ENCODE results near the gene FAM25C. TPM values are rescaled to one million over a fixed set of nuclear protein-coding genes. Genes with fewer than 3 reads are reported as not detected.

The FAM25C gene
- 1.2 to 4.7 TPM (median 1.8 TPM) in 3 of 5 replicates, not detected in the others for total RNA-seq (2022; extraction: Qiagen RNA extraction; ENCODE audit: low read depth)

DNA sequence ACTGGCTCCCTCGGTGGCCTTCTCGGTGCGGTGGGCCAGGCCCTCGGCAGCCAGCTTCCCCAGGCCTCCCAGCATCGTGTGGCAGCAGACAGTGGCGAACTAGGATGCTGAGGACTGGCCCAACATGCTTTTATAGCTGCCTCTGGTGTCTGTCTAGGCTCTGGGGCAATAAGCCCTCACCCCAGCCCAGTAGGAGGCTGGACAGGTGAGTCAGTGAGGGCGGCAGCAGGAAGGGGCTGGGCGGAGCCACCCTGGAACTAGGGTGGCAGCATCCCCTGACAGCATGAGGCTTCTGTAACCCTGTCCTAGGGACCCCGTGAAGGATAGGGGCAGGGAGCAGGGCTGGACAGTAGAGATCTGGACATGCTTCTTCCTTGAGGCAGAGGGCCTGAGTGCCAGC lies at the start of gene FAM25C:
Gene FAM25C (minus strand): TSS at position 101 of the 400 bp plus-strand sequence. CDS start 26 bp downstream, at position 75.

Other genes starting within 250 kb of the FAM25C start
- 2.6 to 4.2 TPM (median 3.0 TPM) in 5 replicates for gene SYT15B, start 236.2 kb downstream of the FAM25C start, total RNA-seq (2022; extraction: Qiagen RNA extraction; ENCODE audit: low read depth)
- gene NPY4R2, start 81.1 kb downstream of the FAM25C start, total RNA-seq (2022; extraction: Qiagen RNA extraction; ENCODE audit: low read depth): 16.3 to 28.5 TPM (median 22.6 TPM) in 5 replicates